Heart left ventricle (tissue), 16 donors: ENCODE results near the gene NUCB2. TPM values are rescaled to one million over a fixed set of nuclear protein-coding genes. Genes with fewer than 3 reads are reported as not detected.
"Not testable (repeated sequence)": the region's sequence is repeated elsewhere in the genome, so short reads cannot be mapped to it uniquely, and the experiment has no call there.

Experiments
- ATAC-seq, 4 donors: fragments of 200-7000 bp; cut with Tn5 transposase; one replicate each; pipeline ENCODE4 v1.9.1; 2020 to 2022; ENCODE audit warnings: moderate library complexity in 4 of 4, mild to moderate bottlenecking in 3 of 4, moderate number of reproducible peaks in 1 of 4
- DNase-seq, 5 donors: peaks; one replicate each; pipeline ENCODE4 v3.0.0-alpha.2; 2020
- H3K27ac ChIP-seq, 12 donors: fragments of 200-600 bp; sonication (generic) in 4 of 12; one replicate each; pipeline versions ENCODE4 v1.5.0 to v1.8.0; 2016 to 2022; ENCODE audit warnings: mild to moderate bottlenecking in 2 of 12
- H3K27me3 ChIP-seq, 9 donors: fragments of 200-600 bp; sonication (generic) in 2 of 9; one replicate each; pipeline versions ENCODE4 v1.5.1 to v1.8.0; 2016 to 2022; ENCODE audit warnings: mild to moderate bottlenecking in 3 of 9
- H3K36me3 ChIP-seq, 9 donors: fragments of 200-600 bp; sonication (generic) in 2 of 9; one replicate each; pipeline versions ENCODE4 v1.5.0 to v1.8.0; 2018 to 2022; ENCODE audit warnings: mild to moderate bottlenecking in 2 of 9
- H3K4me1 ChIP-seq, 12 donors: fragments of 200-600 bp; sonication (generic) in 4 of 12; one replicate each; pipeline versions ENCODE4 v1.5.0 to v1.8.0; 2016 to 2022; ENCODE audit warnings: mild to moderate bottlenecking in 3 of 12
- H3K4me3 ChIP-seq, 12 donors: fragments of 200-600 bp; sonication (generic) in 4 of 12; one replicate each; pipeline versions ENCODE4 v1.5.0 to v1.8.0; 2017 to 2022; ENCODE audit warnings: mild to moderate bottlenecking in 9 of 12, moderate library complexity in 4 of 12
- H3K9me3 ChIP-seq, 12 donors: fragments of 200-600 bp; sonication (generic) in 4 of 12; one replicate each; pipeline versions ENCODE4 v1.5.0 to v1.8.0; 2016 to 2022; ENCODE audit warnings: mild to moderate bottlenecking in 1 of 12
- CTCF ChIP-seq, 12 donors: fragments of 200-600 bp; sonication (generic) in 4 of 12; IDR thresholded peaks; one replicate each; pipeline versions ENCODE4 v1.5.0 to v1.8.0; 2018 to 2022; ENCODE audit warnings: antibody characterized with exemption in 12 of 12, mild to moderate bottlenecking in 5 of 12
- POLR2A ChIP-seq, 2 donors: fragments of 450-650 bp; IDR thresholded peaks; one replicate each; pipeline ENCODE4 v1.6.1; 2017; ENCODE audit warnings: antibody characterized with exemption in 2 of 2, mild to moderate bottlenecking in 2 of 2, moderate library complexity in 2 of 2
- WGBS, 4 donors: extraction: QIAGEN DNeasy Blood & Tissue Kit in 2 of 4; methylation state at CpG; one replicate each; pipeline versions ENCODE4 v1.1.5 to v1.1.7; 2013 to 2018; 5-methylcytosine and 5-hydroxymethylcytosine counted together
- intact Hi-C, 10 donors: fragments of 100-400 bp; cut with DNase I; formaldehyde crosslinking; loops; one replicate each; pipeline versions ENCODE4 v1.11.1 to v1.14.2; 2022
- polyA plus RNA-seq, 2 donors: library from polyadenylated mRNA; stranded (reverse); fragments of 200-250 nt; gene quantifications; one replicate each; pipeline ENCODE4 v1.2.3, GENCODE V29; 2013
- total RNA-seq, 9 donors: library from RNA; depleted of rRNA in 2 of 9; stranded (reverse); fragments of >200 nt in 2 of 9; fragmentation: NEBNext Ultra II Directional in 3 of 9; extraction: Animal tissue kit (Norgen Biotek cat#: 25700) in 3 of 9; gene quantifications; one replicate each; pipeline versions ENCODE4 v1.1.0 to v1.2.4, GENCODE V29; 2016 to 2023
- donor health status: ischemic (EF 13 %, LVEDD 7.1; RV severe dilation, severe dysfunction).
- donor health status: healthy with polysubstance abuse.
- donor health status: DM: no; HTN: yes; CAD: no.
- donor health status: DM: no; HTN: no; CAD: no.
- donor health status: ischemic (EF 25% LVEDD 6.9; RV normal size, moderate dysfunction).
- donor health status: ischemic (EF 25% LVEDD 5.7; RV mildly dilated, moderate dysfunction).
- donor health status: healthy.
- donor health status: DM: yes; HTN: yes; CAD: no.
- donor health status: ischemic (EF 35%, LVEDD 5.7; RV mildly dilated, moderate dysfunction).
- donor health status: nonischemic (EF 11% LVEDD 7.7; RV severe dilation, severe dysfunction).
- donor health status: DM: yes; HTN: yes; CAD: no.
- donor health status: PGD.
- donor health status: ischemic (EF 29% LVEDD 5.4; RV normal size, mild dysfunction).
- donor health status: nonischemic (EF 23%, LVEDD 6.1; RV moderate dilation, normal function).

The NUCB2 gene
- total and polyA plus RNA-seq, 11 donors: 41.4 to 180 (median 87.0) TPM

- Histone ChIP-seq H3K4me1 (no peaks in the 10 kb centered on the region), H3K4me3 (no peak overlapping the region), H3K9me3 (no peaks in the 10 kb centered on the region), H3K36me3 (no peaks in the 10 kb centered on the region), H3K27me3 (no peaks in the 10 kb centered on the region), H3K27ac (no peak overlapping the region)
- intact Hi-C loops: no loop called here
- no peak for ATAC-seq
- no peak for DNase-seq
- TF ChIP-seq CTCF (IDR thresholded peaks at IDR 0.05) (no peak), POLR2A (IDR thresholded peaks at IDR 0.05) (no peak)
Measured at GRCh38 chr11:17260020-17260419, 16.5 kb upstream of the NUCB2 start.

GRCh38 chr11:17263769-17264168, 12.8 kb upstream of the NUCB2 start:
- DNase-seq (no peak), ATAC-seq (no peak)
- intact Hi-C loops: no loop called here
- H3K9me3 ChIP-seq: no peaks in the 10 kb centered on the region
- H3K36me3 ChIP-seq: no peaks in the 10 kb centered on the region
- TF ChIP-seq CTCF (IDR thresholded peaks at IDR 0.05): no peak
- no peak for TF ChIP-seq POLR2A (IDR thresholded peaks at IDR 0.05)
- WGBS, 4 donors: 76 to 85% (median 77%) methylated on average over 1 of the region's 1 CpG
- H3K4me1 ChIP-seq: peaks cover 0 to 1% (median 0%) of the 10 kb centered on the region in 12 donors
- H3K27ac ChIP-seq: no peak overlapping the region
- H3K4me3 ChIP-seq: no peak overlapping the region
- no peaks in the 10 kb centered on the region for H3K27me3 ChIP-seq

- WGBS, 4 donors: 81 to 90% (median 86%) methylated on average over 5 of the region's 5 CpGs
- TF ChIP-seq POLR2A (IDR thresholded peaks at IDR 0.05) (no peak), CTCF (IDR thresholded peaks at IDR 0.05) (no peak)
- intact Hi-C loops: no loop called here
- Histone ChIP-seq H3K4me3 (no peak overlapping the region), H3K9me3 (no peaks in the 10 kb centered on the region), H3K27me3 (no peaks in the 10 kb centered on the region), H3K27ac (no peak overlapping the region), H3K36me3 (no peaks in the 10 kb centered on the region), H3K4me1 (peaks cover 0 to 6% (median 0%) of the 10 kb centered on the region in 12 donors)
- DNase-seq (no peak), ATAC-seq (no peak)
Measured at GRCh38 chr11:17266781-17267180, 9.8 kb upstream of the NUCB2 start.

GRCh38 chr11:17267576-17267975, 9.0 kb upstream of the NUCB2 start:
- no peaks in the 10 kb centered on the region for H3K27me3 ChIP-seq
- whole genome bisulfite sequencing, 4 donors: 90 to 94% (median 93%) methylated on average over 5 of the region's 5 CpGs
- intact Hi-C loops: no loop called here
- no peak for DNase-seq
- no peak overlapping the region for H3K4me3 ChIP-seq
- no peaks in the 10 kb centered on the region for H3K36me3 ChIP-seq
- H3K27ac ChIP-seq: no peak overlapping the region
- no peak for TF ChIP-seq CTCF (IDR thresholded peaks at IDR 0.05)
- TF ChIP-seq POLR2A (IDR thresholded peaks at IDR 0.05): no peak
- H3K4me1 ChIP-seq: peaks cover 0 to 6% (median 0%) of the 10 kb centered on the region in 12 donors
- H3K9me3 ChIP-seq: no peaks in the 10 kb centered on the region
- ATAC-seq: no peak

- H3K4me1 ChIP-seq, intact Hi-C loops, DNase-seq, H3K4me3 ChIP-seq, H3K9me3 ChIP-seq, ATAC-seq, H3K27me3 ChIP-seq, H3K36me3 ChIP-seq: not testable (repeated sequence)
- 91 to 94% (median 92%) methylated on average over 5 of the region's 5 CpGs for WGBS, 4 donors
- peak overlapping the region in 1 of 12 donors; percentile 5 for H3K27ac ChIP-seq
Measured at GRCh38 chr11:17268500-17268899, 8.0 kb upstream of the NUCB2 start.
